Esophagus squamous epithelium (tissue), 5 donors: Measurements from ENCODE around the gene SCAMP5. TPM values are rescaled to one million over a fixed set of nuclear protein-coding genes. Genes with fewer than 3 reads are reported as not detected.
A peak's percentile ranks its signal among the peaks of the same experiment; 100 is the strongest.

Source experiments
- DNase-seq: peaks from one replicate; lab custom pipeline; 2025; lab: John Stamatoyannopoulos, UW
- H3K27ac ChIP-seq, 4 donors: fragments of 200-600 bp; sonication (generic); one replicate each; pipeline ENCODE4 v1.5.1; 2016 to 2019; ENCODE audit warnings: mild to moderate bottlenecking in 1 of 4
- H3K27me3 ChIP-seq, 4 donors: fragments of 200-600 bp; sonication (generic); 1 replicate in 3 of 4; 2 replicates in 1 of 4; pipeline versions ENCODE4 v1.5.1 to v1.6.0; 2017 to 2021; ENCODE audit warnings: antibody characterized with exemption in 1 of 4
- H3K36me3 ChIP-seq, 3 donors: fragments of 200-600 bp; sonication (generic); one replicate each; pipeline ENCODE4 v1.5.1; 2016 to 2019
- H3K4me1 ChIP-seq, 3 donors: fragments of 200-600 bp; sonication (generic); one replicate each; pipeline ENCODE4 v1.5.1; 2017 to 2019
- H3K4me3 ChIP-seq, 4 donors: fragments of 200-600 bp; sonication (generic); 1 replicate in 3 of 4; 2 replicates in 1 of 4; pipeline ENCODE4 v1.5.1; 2016 to 2019; ENCODE audit warnings: mild to moderate bottlenecking in 2 of 4, moderate library complexity in 1 of 4
- H3K9me3 ChIP-seq, 3 donors: fragments of 200-600 bp; sonication (generic); one replicate each; pipeline ENCODE4 v1.5.1; 2016 to 2019
- CTCF ChIP-seq, 6 experiments: fragments of 450-650 bp in 4 of 6; fragments of 200-600 bp in 2 of 6; sonication (generic) in 2 of 6; IDR thresholded peaks; one replicate each; pipeline ENCODE4 v1.5.1; 2016 to 2019; ENCODE audit warnings: antibody characterized with exemption in 6 of 6, mild to moderate bottlenecking in 4 of 6, moderate library complexity in 4 of 6
- POLR2A ChIP-seq, 4 donors: fragments of 450-650 bp; IDR thresholded peaks; one replicate each; pipeline ENCODE4 v1.6.1; 2017; ENCODE audit warnings: antibody characterized with exemption in 4 of 4, mild to moderate bottlenecking in 4 of 4, moderate library complexity in 3 of 4
- WGBS, 2 donors: methylation state at CpG; one replicate each; pipeline ENCODE4 v1.1.5; 2018; 5-methylcytosine and 5-hydroxymethylcytosine counted together
- intact Hi-C: fragments of 100-400 bp; cut with DNase I; formaldehyde crosslinking; loops from one replicate; pipeline ENCODE4 v1.15.0; 2022
- total RNA-seq, 4 donors: library from RNA; depleted of rRNA; stranded (reverse); fragments of >200 nt; gene quantifications; one replicate each; pipeline ENCODE4 v1.1.0, GENCODE V29; 2016
- donor health status: DM: yes; HTN: yes; CAD: no.

The SCAMP5 gene
- total RNA-seq, 4 donors from 2014 or later, result 0.57 to 2.0 (median 0.67) TPM

GRCh38 chr15:74982183-74982582 lies 13.2 kb upstream of the SCAMP5 start:
- H3K4me3 ChIP-seq, result no peak overlapping the region
- 74 to 76% methylated on average over 5 of the region's 5 CpGs for WGBS, 2 donors
- H3K27ac ChIP-seq, result no peak overlapping the region
- H3K4me1 ChIP-seq, result no peaks in the 10 kb centered on the region
- peaks cover 0 to 28% (median 0%) of the 10 kb centered on the region in 4 donors for H3K27me3 ChIP-seq
- no peak for DNase-seq
- intact Hi-C loops, result no loop called here
- H3K36me3 ChIP-seq, result no peaks in the 10 kb centered on the region
- H3K9me3 ChIP-seq, result no peaks in the 10 kb centered on the region
- TF ChIP-seq CTCF (IDR thresholded peaks at IDR 0.05) (no peak), POLR2A (IDR thresholded peaks at IDR 0.05) (no peak)

GRCh38 chr15:74983725-74984231 lies 11.6 kb upstream of the SCAMP5 start:
- H3K9me3 ChIP-seq, result no peaks in the 10 kb centered on the region
- 20 to 25% methylated on average over 4 of the region's 4 CpGs for WGBS, 2 donors
- H3K27ac ChIP-seq, result no peak overlapping the region
- no peak for DNase-seq
- intact Hi-C loops, result no loop called here
- TF ChIP-seq POLR2A (IDR thresholded peaks at IDR 0.05) (no peak), CTCF (IDR thresholded peaks at IDR 0.05) (no peak)
- no peaks in the 10 kb centered on the region for H3K4me1 ChIP-seq
- peaks cover 0 to 31% (median 0%) of the 10 kb centered on the region in 4 donors for H3K27me3 ChIP-seq
- H3K4me3 ChIP-seq, result no peak overlapping the region
- no peaks in the 10 kb centered on the region for H3K36me3 ChIP-seq

- no peaks in the 10 kb centered on the region for H3K36me3 ChIP-seq
- peaks cover 0 to 39% (median 0%) of the 10 kb centered on the region in 4 donors for H3K27me3 ChIP-seq
- DNase-seq, result no peak
- H3K4me1 ChIP-seq, result no peaks in the 10 kb centered on the region
- no peaks in the 10 kb centered on the region for H3K9me3 ChIP-seq
- no peak overlapping the region for H3K27ac ChIP-seq
- peak in 4 of 6 experiments; percentile 20 to 42 (median 24) for TF ChIP-seq CTCF (IDR thresholded peaks at IDR 0.05)
- TF ChIP-seq POLR2A (IDR thresholded peaks at IDR 0.05), result no peak
- intact Hi-C loops, result no loop called here
- no peak overlapping the region for H3K4me3 ChIP-seq
- WGBS, 2 donors, result 29 to 41% methylated on average over 4 of the region's 4 CpGs
Measured at GRCh38 chr15:74988007-74988800, 7.2 kb upstream of the SCAMP5 start.

GRCh38 chr15:74989527-74989926 lies 5.8 kb upstream of the SCAMP5 start:
- DNase-seq, result no peak
- no peak for TF ChIP-seq CTCF (IDR thresholded peaks at IDR 0.05)
- Histone ChIP-seq H3K27me3 (peaks cover 0 to 34% (median 0%) of the 10 kb centered on the region in 4 donors), H3K4me1 (no peaks in the 10 kb centered on the region), H3K9me3 (no peaks in the 10 kb centered on the region), H3K4me3 (no peak overlapping the region), H3K27ac (no peak overlapping the region), H3K36me3 (no peaks in the 10 kb centered on the region)
- intact Hi-C loops, result no loop called here

- Histone ChIP-seq H3K27ac (no peak overlapping the region), H3K27me3 (peaks cover 0 to 30% (median 0%) of the 10 kb centered on the region in 4 donors), H3K36me3 (no peaks in the 10 kb centered on the region), H3K4me3 (no peak overlapping the region), H3K9me3 (no peaks in the 10 kb centered on the region), H3K4me1 (peaks cover 9 to 16% (median 14%) of the 10 kb centered on the region in 3 donors)
- 13 to 59% methylated on average over 1 of the region's 1 CpG for WGBS, 2 donors
- no peak for DNase-seq
- TF ChIP-seq POLR2A (IDR thresholded peaks at IDR 0.05) (no peak), CTCF (IDR thresholded peaks at IDR 0.05) (no peak)
- intact Hi-C loops, result no loop called here
Measured at GRCh38 chr15:74992619-74993018, 2.7 kb upstream of the SCAMP5 start.
